DND-41 (cell line): ENCODE data around the gene AGXT.

Source experiments
- ATAC-seq: fragments of 200-7000 bp; cut with Tn5 transposase; 3 replicates; pipeline ENCODE4 v1.9.1; 2021; ENCODE audit warnings: low read depth; ENCODE audit not compliant: insufficient read depth
- DNase-seq: peaks from one replicate; pipeline ENCODE4 v3.0.0-alpha.2; 2020
- H2AFZ ChIP-seq: 2 replicates; pipeline ENCODE4 v1.6.0; 2012; ENCODE audit warnings: low read depth, low read length
- H3K27ac ChIP-seq: 2 replicates; pipeline ENCODE4 v1.5.1; 2012; ENCODE audit warnings: low read length, inconsistent platforms
- H3K27me3 ChIP-seq: fragments of 200-600 bp; sonication (generic); 2 replicates; pipeline ENCODE4 v1.6.0; 2012; ENCODE audit warnings: low read length, mild to moderate bottlenecking, inconsistent platforms; ENCODE audit not compliant: insufficient read depth, poor library complexity
- H3K36me3 ChIP-seq: 2 replicates; pipeline ENCODE4 v1.5.1; 2012; ENCODE audit warnings: low read length, inconsistent platforms; ENCODE audit not compliant: insufficient read depth
- H3K4me1 ChIP-seq: 2 replicates; pipeline ENCODE4 v1.5.1; 2012; ENCODE audit warnings: mild to moderate bottlenecking, low read length; ENCODE audit not compliant: insufficient read depth
- H3K4me2 ChIP-seq: 2 replicates; pipeline ENCODE4 v1.6.0; 2012; ENCODE audit warnings: mild to moderate bottlenecking, moderate library complexity, low read length, inconsistent platforms; ENCODE audit not compliant: insufficient read depth
- H3K4me3 ChIP-seq, 2 experiments: fragments of 200-600 bp in 1 of 2; shearing (Covaris generic) in 1 of 2; 2 replicates each; pipeline ENCODE4 v1.5.1; 2012 to 2016; ENCODE audit warnings: inconsistent platforms in 2 of 2, low read length in 2 of 2, mild to moderate bottlenecking in 2 of 2, low read depth in 1 of 2, moderate library complexity in 1 of 2
- H3K79me2 ChIP-seq: 2 replicates; pipeline ENCODE4 v1.6.0; 2012; ENCODE audit warnings: low read length, inconsistent platforms; ENCODE audit not compliant: insufficient read depth
- H3K9ac ChIP-seq: 2 replicates; pipeline ENCODE4 v1.6.0; 2012; ENCODE audit warnings: low read depth, mild to moderate bottlenecking, inconsistent platforms, low read length, moderate library complexity
- H3K9me3 ChIP-seq: 2 replicates; pipeline ENCODE4 v1.5.1; 2012; ENCODE audit warnings: low read length, moderate library complexity, mild to moderate bottlenecking, inconsistent platforms; ENCODE audit not compliant: insufficient read depth, severe bottlenecking
- H4K20me1 ChIP-seq: 2 replicates; pipeline ENCODE4 v1.6.0; 2012; ENCODE audit warnings: low read length; ENCODE audit not compliant: insufficient read depth
- EZH2 ChIP-seq: IDR thresholded peaks from 3 replicates; pipeline ENCODE4 v1.6.1; 2012; ENCODE audit warnings: borderline replicate concordance, low read depth, mild to moderate bottlenecking, moderate library complexity, low read length, inconsistent platforms; ENCODE audit not compliant: severe bottlenecking
- TF ChIP-seq, protein P1 (sequence below): IDR thresholded peaks from 2 replicates; pipeline ENCODE4 v1.5.1; 2012; ENCODE audit warnings: borderline replicate concordance, low read length, moderate library complexity, mild to moderate bottlenecking; ENCODE audit not compliant: poor library complexity, severe bottlenecking; ENCODE audit errors: extremely low read depth

AGXT gene

GRCh38 chr2:240820607-240821428 lies 47.8 kb upstream of the AGXT start:
- Histone ChIP-seq H3K79me2 (no peaks in the 10 kb centered on the region), H3K36me3 (no peaks in the 10 kb centered on the region), H3K4me1 (no peaks in the 10 kb centered on the region), H3K9me3 (no peaks in the 10 kb centered on the region), H2AFZ (no peak overlapping the region), H3K27ac (no peak overlapping the region), H4K20me1 (no peaks in the 10 kb centered on the region), H3K4me3 (no peak overlapping the region), H3K9ac (no peak overlapping the region), H3K4me2 (no peak overlapping the region), H3K27me3 (peaks cover 3% of the 10 kb centered on the region)
- TF ChIP-seq, protein P1, sequence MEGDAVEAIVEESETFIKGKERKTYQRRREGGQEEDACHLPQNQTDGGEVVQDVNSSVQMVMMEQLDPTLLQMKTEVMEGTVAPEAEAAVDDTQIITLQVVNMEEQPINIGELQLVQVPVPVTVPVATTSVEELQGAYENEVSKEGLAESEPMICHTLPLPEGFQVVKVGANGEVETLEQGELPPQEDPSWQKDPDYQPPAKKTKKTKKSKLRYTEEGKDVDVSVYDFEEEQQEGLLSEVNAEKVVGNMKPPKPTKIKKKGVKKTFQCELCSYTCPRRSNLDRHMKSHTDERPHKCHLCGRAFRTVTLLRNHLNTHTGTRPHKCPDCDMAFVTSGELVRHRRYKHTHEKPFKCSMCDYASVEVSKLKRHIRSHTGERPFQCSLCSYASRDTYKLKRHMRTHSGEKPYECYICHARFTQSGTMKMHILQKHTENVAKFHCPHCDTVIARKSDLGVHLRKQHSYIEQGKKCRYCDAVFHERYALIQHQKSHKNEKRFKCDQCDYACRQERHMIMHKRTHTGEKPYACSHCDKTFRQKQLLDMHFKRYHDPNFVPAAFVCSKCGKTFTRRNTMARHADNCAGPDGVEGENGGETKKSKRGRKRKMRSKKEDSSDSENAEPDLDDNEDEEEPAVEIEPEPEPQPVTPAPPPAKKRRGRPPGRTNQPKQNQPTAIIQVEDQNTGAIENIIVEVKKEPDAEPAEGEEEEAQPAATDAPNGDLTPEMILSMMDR: no peak
- TF ChIP-seq EZH2: no peak
- ATAC-seq: no peak
- no peak for DNase-seq

- ATAC-seq (no peak), DNase-seq (no peak)
- no peak overlapping the region for H2AFZ ChIP-seq
- no peak overlapping the region for H3K4me2 ChIP-seq
- no peak overlapping the region for H3K9ac ChIP-seq
- peaks cover 3% of the 10 kb centered on the region for H3K27me3 ChIP-seq
- TF ChIP-seq, protein P1: no peak
- TF ChIP-seq EZH2: no peak
- no peaks in the 10 kb centered on the region for H4K20me1 ChIP-seq
- no peaks in the 10 kb centered on the region for H3K79me2 ChIP-seq
- H3K27ac ChIP-seq: no peak overlapping the region
- no peaks in the 10 kb centered on the region for H3K9me3 ChIP-seq
- no peaks in the 10 kb centered on the region for H3K36me3 ChIP-seq
- H3K4me1 ChIP-seq: no peaks in the 10 kb centered on the region
- H3K4me3 ChIP-seq: no peak overlapping the region
Observed at GRCh38 chr2:240821429-240821778, 47.2 kb upstream of the AGXT start.

- Histone ChIP-seq H3K36me3 (no peaks in the 10 kb centered on the region), H2AFZ (no peak overlapping the region), H3K27me3 (peaks cover 3% of the 10 kb centered on the region), H3K27ac (no peak overlapping the region), H3K4me3 (no peak overlapping the region), H3K4me1 (no peaks in the 10 kb centered on the region), H3K4me2 (no peak overlapping the region), H4K20me1 (no peaks in the 10 kb centered on the region), H3K79me2 (no peaks in the 10 kb centered on the region), H3K9ac (no peak overlapping the region), H3K9me3 (no peaks in the 10 kb centered on the region)
- DNase-seq (no peak), ATAC-seq (no peak)
- TF ChIP-seq, protein P1: no peak
- TF ChIP-seq EZH2: no peak
Observed at GRCh38 chr2:240822280-240822847, 46.3 kb upstream of the AGXT start.
